AG09309 (cell line): ENCODE data around the gene PRPH.

Experiments
- DNase-seq: peaks from one replicate; pipeline ENCODE4 v3.0.0-alpha.2; 2010; ENCODE audit warnings: low read depth
- H3K4me3 ChIP-seq: 2 replicates; pipeline ENCODE4 v1.5.1; 2011; ENCODE audit warnings: mild to moderate bottlenecking, low read depth, low read length, moderate library complexity; ENCODE audit not compliant: control insufficient read depth
- CTCF ChIP-seq: IDR thresholded peaks from 2 replicates; pipeline ENCODE4 v1.5.1; 2011; ENCODE audit warnings: mild to moderate bottlenecking, low read depth, low read length, inconsistent platforms; ENCODE audit not compliant: insufficient read depth, control insufficient read depth; ENCODE audit errors: missing control alignments

PRPH gene

GRCh38 chr12:49335955-49336644 lies 41.2 kb downstream of the PRPH start:
- H3K4me3 ChIP-seq: no peak overlapping the region
- no peak for TF ChIP-seq CTCF
- no peak for DNase-seq

DNA sequence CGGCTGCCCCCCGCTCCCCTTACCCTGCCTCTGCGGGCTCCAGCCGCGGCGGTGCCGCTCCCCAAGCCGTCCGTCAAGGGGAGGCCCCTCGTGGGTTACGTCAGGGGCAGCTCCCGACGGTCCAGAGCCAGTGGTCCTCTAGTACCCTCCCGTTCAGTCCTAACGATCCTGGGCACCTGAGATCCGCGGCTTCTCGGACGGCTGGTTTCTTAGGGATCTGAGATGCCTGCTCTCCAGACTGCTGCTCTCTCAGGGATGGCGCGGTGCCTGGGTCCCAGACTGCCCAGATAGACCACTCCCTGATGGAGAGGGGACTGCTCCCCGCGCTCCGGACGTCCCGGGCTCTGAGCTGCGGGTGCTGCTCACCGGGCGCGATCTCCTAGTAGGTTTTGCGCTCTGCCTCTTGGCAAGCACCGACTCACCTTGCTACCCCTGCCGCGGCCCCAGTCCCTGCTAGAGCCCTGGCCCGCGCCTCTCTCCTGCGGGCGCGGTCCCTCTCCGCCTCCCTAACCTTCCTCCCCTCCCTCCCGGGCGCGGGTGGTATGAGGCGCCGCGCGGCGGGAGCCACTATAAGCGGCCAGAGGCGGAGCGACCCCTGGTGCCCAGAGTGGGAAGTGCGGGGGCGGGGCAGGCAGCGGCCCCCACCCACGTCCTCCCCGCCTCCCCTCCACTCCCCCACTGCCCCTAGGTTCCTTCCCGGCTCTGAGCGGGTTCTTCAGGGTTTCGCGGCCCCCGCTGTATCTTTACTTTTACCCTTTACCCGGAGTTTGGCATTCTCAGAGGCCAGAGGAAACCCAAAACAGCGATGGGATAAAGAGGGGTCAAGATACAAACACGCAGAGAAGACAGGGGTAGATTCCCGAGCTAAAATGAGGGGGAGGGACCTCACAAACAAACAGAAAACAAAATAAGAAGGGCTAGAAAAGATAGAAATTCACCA lies 42.0 kb downstream of the PRPH start, which contains the start of gene C1QL4:
TSS of gene C1QL4 (minus strand) at position 544 of the 940 bp plus-strand sequence. CDS start 711 bp downstream, outside the sequence.
- no peak for DNase-seq
- H3K4me3 ChIP-seq: peak within 1 kb of the TSS; percentile 40

DNA sequence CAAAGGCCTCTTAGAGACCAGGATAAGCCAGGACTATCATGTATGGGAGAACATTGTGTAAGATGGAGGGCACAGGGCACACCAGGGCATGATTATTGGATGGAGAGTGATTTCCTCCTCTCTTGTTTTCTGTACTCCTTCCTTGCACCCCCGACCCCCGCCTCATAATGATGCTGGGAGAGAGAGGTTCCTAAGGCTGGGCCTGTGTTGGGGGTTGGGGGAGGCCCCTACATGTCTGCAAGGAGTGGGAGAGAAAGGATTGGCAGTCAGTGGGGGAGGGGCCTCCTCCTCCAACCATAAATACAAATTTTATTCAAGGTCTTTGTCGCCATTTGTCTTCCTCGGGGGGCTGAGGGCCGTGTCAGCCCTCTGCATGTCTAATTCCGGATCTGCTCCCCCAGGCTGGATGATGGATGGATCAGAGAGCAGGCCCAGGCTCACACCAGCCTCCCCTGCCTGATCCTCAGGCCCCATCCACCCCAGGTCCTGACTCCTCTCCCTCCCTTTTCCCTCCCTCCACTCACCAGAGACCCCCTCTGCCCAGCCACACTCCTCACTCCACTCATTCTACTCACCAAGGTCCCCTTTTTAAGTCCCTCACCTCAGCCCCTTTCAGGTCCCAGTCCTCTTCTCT lies 44.0 kb downstream of the PRPH start:
- no peak for TF ChIP-seq CTCF
- DNase-seq: no peak

More for the DNA sequence above, 42.0 kb downstream of the PRPH start, which contains the start of gene C1QL4:
- TF ChIP-seq CTCF: peak; percentile 88

GRCh38 chr12:49339464-49339861 lies 44.5 kb downstream of the PRPH start:
- no peak for TF ChIP-seq CTCF
- H3K4me3 ChIP-seq: no peak overlapping the region
- DNase-seq: no peak

More for the DNA sequence above, 44.0 kb downstream of the PRPH start:
- H3K4me3 ChIP-seq: no peak overlapping the region

GRCh38 chr12:49340095-49340870 lies 45.3 kb downstream of the PRPH start:
- no peak for TF ChIP-seq CTCF
- no peak overlapping the region for H3K4me3 ChIP-seq
- no peak for DNase-seq
